GM12873 (cell line): ENCODE measurements around the gene POC1A.

Experiments used
- TF ChIP-seq, protein P1 (sequence below): IDR thresholded peaks from 2 replicates; pipeline ENCODE4 v1.5.1; 2012; ENCODE audit warnings: low read depth, mild to moderate bottlenecking, moderate library complexity, low read length, control low read depth; ENCODE audit not compliant: insufficient read depth; ENCODE audit errors: missing control alignments

POC1A gene

DNA sequence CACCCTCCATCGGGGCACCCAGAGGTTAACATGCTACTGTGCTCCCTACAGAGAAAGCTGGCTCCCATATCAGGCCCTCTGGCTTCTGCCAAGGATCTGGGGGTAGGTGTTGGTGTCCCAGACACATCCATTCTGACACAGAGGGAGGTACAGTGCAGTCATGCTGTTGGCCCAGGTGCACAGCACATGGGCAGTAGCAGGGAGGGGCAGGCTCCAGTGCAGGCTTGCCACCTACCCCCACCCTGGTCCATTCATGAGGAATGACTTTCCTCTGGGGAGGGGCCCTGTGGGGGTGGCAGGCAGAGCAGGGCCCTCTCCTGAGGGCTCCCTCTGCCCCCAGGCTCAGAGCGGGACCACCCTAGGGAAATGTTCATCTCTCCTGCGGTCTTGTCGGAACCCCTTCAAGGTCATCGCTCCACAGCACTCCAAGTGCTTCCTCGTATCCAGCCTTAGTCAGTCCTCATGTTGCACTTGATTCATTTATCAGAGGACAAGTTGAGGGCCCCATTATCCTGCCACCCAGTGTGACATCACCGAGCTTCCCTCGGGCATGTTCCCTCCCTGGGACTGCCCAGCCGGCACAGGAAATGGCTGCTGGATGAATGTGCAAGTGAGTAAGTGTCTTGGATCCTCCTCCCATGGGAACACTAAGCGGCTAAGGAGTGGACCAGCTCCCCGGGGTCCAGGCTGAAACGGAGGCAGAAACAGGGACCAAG, 107.9 kb downstream of the POC1A start:
- TF ChIP-seq, protein P1, sequence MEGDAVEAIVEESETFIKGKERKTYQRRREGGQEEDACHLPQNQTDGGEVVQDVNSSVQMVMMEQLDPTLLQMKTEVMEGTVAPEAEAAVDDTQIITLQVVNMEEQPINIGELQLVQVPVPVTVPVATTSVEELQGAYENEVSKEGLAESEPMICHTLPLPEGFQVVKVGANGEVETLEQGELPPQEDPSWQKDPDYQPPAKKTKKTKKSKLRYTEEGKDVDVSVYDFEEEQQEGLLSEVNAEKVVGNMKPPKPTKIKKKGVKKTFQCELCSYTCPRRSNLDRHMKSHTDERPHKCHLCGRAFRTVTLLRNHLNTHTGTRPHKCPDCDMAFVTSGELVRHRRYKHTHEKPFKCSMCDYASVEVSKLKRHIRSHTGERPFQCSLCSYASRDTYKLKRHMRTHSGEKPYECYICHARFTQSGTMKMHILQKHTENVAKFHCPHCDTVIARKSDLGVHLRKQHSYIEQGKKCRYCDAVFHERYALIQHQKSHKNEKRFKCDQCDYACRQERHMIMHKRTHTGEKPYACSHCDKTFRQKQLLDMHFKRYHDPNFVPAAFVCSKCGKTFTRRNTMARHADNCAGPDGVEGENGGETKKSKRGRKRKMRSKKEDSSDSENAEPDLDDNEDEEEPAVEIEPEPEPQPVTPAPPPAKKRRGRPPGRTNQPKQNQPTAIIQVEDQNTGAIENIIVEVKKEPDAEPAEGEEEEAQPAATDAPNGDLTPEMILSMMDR = no peak

DNA sequence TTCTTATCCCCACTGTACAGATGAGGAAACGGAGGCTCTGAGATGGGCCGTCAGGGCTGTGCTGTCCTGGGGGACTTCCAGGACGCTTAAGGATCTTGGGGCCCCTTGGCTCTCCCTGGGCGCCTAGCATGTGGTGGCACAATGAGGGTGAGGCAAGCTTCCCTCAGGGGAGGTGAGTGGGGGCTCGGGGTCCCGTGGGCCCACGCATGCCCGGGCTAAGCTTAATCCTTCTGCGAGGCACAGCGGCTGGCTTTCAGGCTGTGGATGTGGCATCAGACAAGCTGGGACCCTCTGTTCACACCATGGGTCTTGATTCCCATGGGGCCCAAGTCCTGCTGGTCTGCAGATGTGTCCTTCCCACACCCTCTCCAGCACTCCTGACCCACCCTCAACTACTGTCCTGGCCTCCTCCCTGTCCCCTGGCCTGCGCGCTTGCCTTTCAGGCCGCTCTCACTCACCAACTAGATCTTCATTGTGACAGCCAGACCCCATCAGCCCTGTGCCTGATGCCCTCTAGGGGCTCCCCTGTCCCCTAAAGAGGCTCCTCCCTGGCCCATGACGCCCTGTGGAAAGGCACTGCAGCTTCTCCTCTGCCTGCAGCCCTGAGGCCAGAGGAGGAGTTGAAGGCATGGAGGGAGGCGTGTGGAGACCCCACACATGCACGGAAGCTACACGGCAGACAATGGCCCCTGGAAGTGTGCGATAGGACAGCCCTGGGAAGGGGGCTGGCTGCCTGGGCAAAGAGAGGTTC, 109.2 kb downstream of the POC1A start:
- TF ChIP-seq, protein P1 = no peak

DNA sequence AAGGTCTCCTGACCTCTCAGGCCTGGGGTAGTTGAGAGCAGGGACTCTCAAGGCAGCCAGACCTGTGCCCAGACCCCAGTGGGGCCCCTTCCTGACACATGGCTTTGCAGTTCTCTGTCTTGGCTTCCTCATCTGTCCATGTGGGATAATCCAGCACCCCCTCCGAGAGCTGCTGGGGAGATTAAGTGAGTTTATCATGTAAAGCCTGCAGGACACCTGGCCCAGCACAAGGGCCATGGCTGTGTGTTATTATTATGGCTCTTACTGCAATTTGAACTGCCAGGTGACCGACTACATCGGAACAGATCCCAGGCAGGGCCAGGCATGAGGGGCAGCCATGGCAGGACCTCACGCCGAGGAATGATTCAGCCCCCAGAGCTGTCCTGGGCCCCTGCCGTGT, 110.5 kb downstream of the POC1A start:
- TF ChIP-seq, protein P1 = no peak

DNA sequence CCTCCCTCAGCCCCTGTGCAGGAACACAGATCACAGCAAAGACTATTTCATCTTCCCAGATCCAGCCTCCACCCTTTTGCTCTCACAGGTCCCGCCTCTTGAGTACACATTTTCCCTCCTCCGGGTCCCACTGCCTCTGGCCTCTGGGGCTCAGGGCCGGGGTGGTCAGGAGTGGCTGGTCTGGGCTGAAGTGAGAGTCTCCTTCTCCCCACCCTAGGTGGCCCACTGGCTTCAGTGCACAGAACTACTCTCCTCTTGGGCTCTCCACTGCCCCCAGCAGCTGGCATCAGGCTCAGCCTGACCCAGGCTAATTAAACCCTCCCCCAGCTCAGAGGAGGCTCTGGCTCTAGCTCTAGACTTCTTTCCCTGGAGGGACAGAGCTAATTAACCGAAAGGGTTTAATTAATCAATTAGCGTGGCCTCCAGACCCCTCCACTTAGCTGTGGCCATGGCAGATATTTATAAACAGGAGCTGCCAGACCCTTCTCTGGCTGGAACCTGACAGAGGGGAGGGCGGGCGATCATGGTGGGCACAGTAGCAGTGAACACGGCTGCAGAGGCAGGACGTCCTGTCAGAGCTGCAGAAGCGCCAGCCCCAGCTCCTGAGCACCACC, 113.0 kb downstream of the POC1A start:
- TF ChIP-seq, protein P1 = no peak

DNA sequence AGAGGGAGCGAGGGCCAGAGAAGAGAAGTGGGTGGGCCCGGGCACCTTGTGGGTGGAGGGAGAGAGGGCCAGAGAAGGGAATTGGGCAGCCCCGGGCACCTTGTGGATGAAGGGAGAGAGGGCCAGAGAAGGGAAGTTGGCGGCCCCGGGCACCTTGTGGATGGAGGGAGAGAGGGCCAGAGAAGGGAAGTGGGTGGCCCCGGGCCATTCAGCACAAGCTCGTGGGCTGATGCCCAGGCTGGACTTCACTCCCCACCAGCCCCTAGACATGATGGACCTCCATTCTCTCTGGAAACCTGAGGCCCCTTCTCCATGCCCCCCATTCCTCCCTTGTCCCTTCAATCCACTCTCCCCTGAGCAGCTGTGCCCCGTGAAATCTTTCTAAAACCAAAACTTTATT, 113.6 kb downstream of the POC1A start:
- TF ChIP-seq, protein P1 = no peak

DNA sequence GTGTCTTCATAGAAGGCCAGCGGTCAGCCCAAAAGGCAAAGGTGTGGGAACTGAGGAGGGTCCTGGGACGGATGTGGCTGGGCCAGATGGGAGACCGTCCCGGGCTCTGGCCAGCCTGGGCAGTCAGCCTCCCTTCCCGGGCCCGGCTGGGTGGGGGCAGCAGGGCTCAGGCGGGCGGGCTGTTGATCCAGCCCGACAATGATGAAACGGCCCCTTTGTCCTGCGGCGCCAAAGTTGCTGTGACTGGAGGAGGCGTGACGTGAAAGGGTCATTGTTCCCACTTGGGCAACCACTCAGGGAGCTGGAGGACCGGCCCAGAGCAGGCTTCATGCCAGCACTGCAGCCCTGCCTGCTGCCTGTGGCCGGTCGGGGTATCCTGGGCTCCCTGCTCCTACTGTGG, 114.4 kb downstream of the POC1A start:
- TF ChIP-seq, protein P1 = no peak

DNA sequence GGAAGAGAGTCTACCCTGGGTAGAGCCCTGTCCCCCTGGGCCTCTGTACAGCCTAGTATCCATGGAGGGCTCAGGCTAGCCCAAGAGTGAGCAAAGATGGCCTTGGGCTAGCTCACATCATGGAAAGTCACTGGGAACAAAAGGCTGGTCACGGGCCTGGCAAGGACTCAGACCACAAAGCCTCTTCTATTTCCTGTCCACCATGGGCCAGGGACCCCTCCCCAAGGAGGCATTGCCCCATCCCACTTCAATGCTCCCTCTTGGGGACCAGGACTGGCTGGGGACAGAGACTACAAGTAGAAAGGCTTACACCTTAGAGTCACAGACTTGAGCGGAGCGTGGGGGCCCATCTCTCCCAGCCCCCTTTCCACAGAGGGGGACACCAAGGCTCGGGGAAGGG, 114.8 kb downstream of the POC1A start:
- TF ChIP-seq, protein P1 = no peak
